ENCODE data around the gene NUP210. TPM values are rescaled to one million over a fixed set of nuclear protein-coding genes. Genes with fewer than 3 reads are reported as not detected.

Gene NUP210
- total RNA-seq, 2 experiments from 2014 or later: 153 to 161 TPM

- H3K36me3 Mint-ChIP-seq (ENCODE audit: low read depth): peaks cover 71% of the 10 kb centered on the region
- H3K9me3 Mint-ChIP-seq: no peaks in the 10 kb centered on the region
- no peak overlapping the region for H3K27ac Mint-ChIP-seq
- H3K27me3 Mint-ChIP-seq: no peaks in the 10 kb centered on the region
- ChIA-PET POLR2A (no interaction called here), CTCF (interaction anchor here (1.1 kb wide), 1 partner anchor 87 kb away, joined by 4 read pairs; no protein-coding TSS in a partner anchor)
- H3K4me3 Mint-ChIP-seq: no peak overlapping the region
- peaks cover 4% of the 10 kb centered on the region for H3K4me1 Mint-ChIP-seq
- DNase-seq: no peak
Measured at GRCh38 chr3:13365390-13366379, 54.4 kb downstream of the NUP210 start.

- H3K36me3 Mint-ChIP-seq (ENCODE audit: low read depth): peaks cover 70% of the 10 kb centered on the region
- no peaks in the 10 kb centered on the region for H3K9me3 Mint-ChIP-seq
- ChIA-PET POLR2A (no interaction called here), CTCF (interaction anchor here (1.1 kb wide), 1 partner anchor 88 kb away, joined by 4 read pairs; no protein-coding TSS in a partner anchor)
- H3K27ac Mint-ChIP-seq: no peak overlapping the region
- H3K27me3 Mint-ChIP-seq: no peaks in the 10 kb centered on the region
- peaks cover 4% of the 10 kb centered on the region for H3K4me1 Mint-ChIP-seq
- DNase-seq: no peak
- H3K4me3 Mint-ChIP-seq: no peak overlapping the region
Measured at GRCh38 chr3:13364602-13365271, 55.4 kb downstream of the NUP210 start.

- no peaks in the 10 kb centered on the region for H3K9me3 Mint-ChIP-seq
- no peak overlapping the region for H3K4me3 Mint-ChIP-seq
- peaks cover 75% of the 10 kb centered on the region for H3K36me3 Mint-ChIP-seq (ENCODE audit: low read depth)
- H3K27ac Mint-ChIP-seq: no peak overlapping the region
- H3K4me1 Mint-ChIP-seq: peaks cover 4% of the 10 kb centered on the region
- no peak for DNase-seq
- no peaks in the 10 kb centered on the region for H3K27me3 Mint-ChIP-seq
- CTCF ChIA-PET: interaction anchor here (0.6 to 0.8 kb wide), 2 partner anchors 134 to 760 kb away, joined by 4 read pairs; no protein-coding TSS in a partner anchor
- POLR2A ChIA-PET: interaction anchor here (1.4 to 1.6 kb wide), 2 partner anchors 11 to 16 kb away, joined by 3 to 6 read pairs; no protein-coding TSS in a partner anchor
Measured at GRCh38 chr3:13362551-13362950, 57.6 kb downstream of the NUP210 start.

- POLR2A ChIA-PET: no interaction called here
- CTCF ChIA-PET: no interaction called here
Measured at GRCh38 chr3:13359916-13360315, 60.2 kb downstream of the NUP210 start.

GRCh38 chr3:13358643-13359042, 61.5 kb downstream of the NUP210 start:
- DNase-seq: no peak
- POLR2A ChIA-PET: interaction anchor here (1.2 kb wide), 1 partner anchor 9 kb away, joined by 3 read pairs; no protein-coding TSS in a partner anchor
- H3K4me1 Mint-ChIP-seq: peaks cover 12% of the 10 kb centered on the region
- H3K27ac Mint-ChIP-seq: no peak overlapping the region
- H3K4me3 Mint-ChIP-seq: no peak overlapping the region
- no peaks in the 10 kb centered on the region for H3K9me3 Mint-ChIP-seq
- H3K27me3 Mint-ChIP-seq: no peaks in the 10 kb centered on the region
- H3K36me3 Mint-ChIP-seq (ENCODE audit: low read depth): peaks cover 90% of the 10 kb centered on the region
- CTCF ChIA-PET: interaction anchor here (2.0 kb wide), 1 partner anchor 13 kb away, joined by 6 read pairs; no protein-coding TSS in a partner anchor

More at GRCh38 chr3:13359916-13360315, 60.2 kb downstream of the NUP210 start:
- Mint-ChIP-seq H3K4me1 (peaks cover 5% of the 10 kb centered on the region), H3K36me3 (ENCODE audit: low read depth) (peaks cover 89% of the 10 kb centered on the region), H3K27ac (no peak overlapping the region), H3K4me3 (no peak overlapping the region), H3K9me3 (no peaks in the 10 kb centered on the region), H3K27me3 (no peaks in the 10 kb centered on the region)
- DNase-seq: no peak

- H3K36me3 Mint-ChIP-seq (ENCODE audit: low read depth): peaks cover 90% of the 10 kb centered on the region
- H3K27ac Mint-ChIP-seq: no peak overlapping the region
- ChIA-PET POLR2A (interaction anchor here (1.2 kb wide), 1 partner anchor 9 kb away, joined by 3 read pairs; no protein-coding TSS in a partner anchor), CTCF (interaction anchor here (2.0 kb wide), 1 partner anchor 12 kb away, joined by 6 read pairs; no protein-coding TSS in a partner anchor)
- H3K4me3 Mint-ChIP-seq: no peak overlapping the region
- peaks cover 18% of the 10 kb centered on the region for H3K4me1 Mint-ChIP-seq
- no peak for DNase-seq
- no peaks in the 10 kb centered on the region for H3K27me3 Mint-ChIP-seq
- no peaks in the 10 kb centered on the region for H3K9me3 Mint-ChIP-seq
Measured at GRCh38 chr3:13358051-13358450, 62.1 kb downstream of the NUP210 start.

- H3K4me3 Mint-ChIP-seq: no peak overlapping the region
- H3K4me1 Mint-ChIP-seq: peaks cover 22% of the 10 kb centered on the region
- ChIA-PET CTCF (no interaction called here), POLR2A (interaction anchor here (0.9 to 1.3 kb wide), 2 partner anchors 41 to 96 kb away, joined by 3 to 4 read pairs; no protein-coding TSS in a partner anchor)
- no peaks in the 10 kb centered on the region for H3K9me3 Mint-ChIP-seq
- H3K27me3 Mint-ChIP-seq: no peaks in the 10 kb centered on the region
- peaks cover 89% of the 10 kb centered on the region for H3K36me3 Mint-ChIP-seq (ENCODE audit: low read depth)
- no peak overlapping the region for H3K27ac Mint-ChIP-seq
- DNase-seq: no peak
Measured at GRCh38 chr3:13357074-13357473, 63.0 kb downstream of the NUP210 start.

- H3K36me3 Mint-ChIP-seq (ENCODE audit: low read depth): peaks cover 87% of the 10 kb centered on the region
- H3K4me3 Mint-ChIP-seq: no peak overlapping the region
Measured at GRCh38 chr3:13353936-13354542, 66.1 kb downstream of the NUP210 start.

GRCh38 chr3:13353506-13353905, 66.6 kb downstream of the NUP210 start:
- CTCF ChIA-PET: no interaction called here
- peaks cover 41% of the 10 kb centered on the region for H3K4me1 Mint-ChIP-seq
- no peak overlapping the region for H3K4me3 Mint-ChIP-seq
- peak overlapping the region; percentile 73 for H3K27ac Mint-ChIP-seq
- no peak for DNase-seq
- H3K9me3 Mint-ChIP-seq: no peaks in the 10 kb centered on the region
- POLR2A ChIA-PET: interaction anchor here (1.1 kb wide), 1 partner anchor 10 kb away, joined by 5 read pairs; no protein-coding TSS in a partner anchor
- peaks cover 88% of the 10 kb centered on the region for H3K36me3 Mint-ChIP-seq (ENCODE audit: low read depth)
- H3K27me3 Mint-ChIP-seq: no peaks in the 10 kb centered on the region

More at GRCh38 chr3:13353936-13354542, 66.1 kb downstream of the NUP210 start:
- ChIA-PET POLR2A (interaction anchor here (1.1 to 1.3 kb wide), 2 partner anchors 10 to 67 kb away, joined by 4 to 5 read pairs; partner anchors contain the start of gene NUP210), CTCF (interaction anchor here (1.0 kb wide), 1 partner anchor 99 kb away, joined by 3 read pairs; no protein-coding TSS in a partner anchor)
- H3K4me1 Mint-ChIP-seq: peaks cover 36% of the 10 kb centered on the region
- no peak overlapping the region for H3K27ac Mint-ChIP-seq
- no peak for DNase-seq
- H3K27me3 Mint-ChIP-seq: no peaks in the 10 kb centered on the region
- H3K9me3 Mint-ChIP-seq: no peaks in the 10 kb centered on the region

- Mint-ChIP-seq H3K27ac (peak overlapping the region; percentile 73), H3K27me3 (no peaks in the 10 kb centered on the region), H3K36me3 (ENCODE audit: low read depth) (peaks cover 88% of the 10 kb centered on the region), H3K4me3 (no peak overlapping the region), H3K4me1 (peaks cover 50% of the 10 kb centered on the region), H3K9me3 (no peaks in the 10 kb centered on the region)
- peak; percentile 18 for DNase-seq
- POLR2A ChIA-PET: no interaction called here
- CTCF ChIA-PET: interaction anchor here (2.2 kb wide), 1 partner anchor 100 kb away, joined by 9 read pairs; no protein-coding TSS in a partner anchor
Measured at GRCh38 chr3:13352621-13353131, 67.4 kb downstream of the NUP210 start.

- POLR2A ChIA-PET: interaction anchor here (0.9 kb wide), 1 partner anchor 8 kb away, joined by 3 read pairs; no protein-coding TSS in a partner anchor
- CTCF ChIA-PET: interaction anchor here (9.3 kb wide), 1 partner anchor 104 kb away, joined by 105 read pairs; no protein-coding TSS in a partner anchor
- no peaks in the 10 kb centered on the region for H3K9me3 Mint-ChIP-seq
- peaks cover 83% of the 10 kb centered on the region for H3K36me3 Mint-ChIP-seq (ENCODE audit: low read depth)
- peaks cover 66% of the 10 kb centered on the region for H3K4me1 Mint-ChIP-seq
- no peak overlapping the region for H3K4me3 Mint-ChIP-seq
- H3K27me3 Mint-ChIP-seq: no peaks in the 10 kb centered on the region
- peak overlapping the region; percentile 75 for H3K27ac Mint-ChIP-seq
- DNase-seq: no peak
Measured at GRCh38 chr3:13349823-13350222, 70.3 kb downstream of the NUP210 start.
